ENCODE measurements around the gene ZNF148. TPM values are rescaled to one million over a fixed set of nuclear protein-coding genes. Genes with fewer than 3 reads are reported as not detected.

The ZNF148 gene
- total RNA-seq, 1 experiment from 2014 or later: 24.8 TPM

DNA sequence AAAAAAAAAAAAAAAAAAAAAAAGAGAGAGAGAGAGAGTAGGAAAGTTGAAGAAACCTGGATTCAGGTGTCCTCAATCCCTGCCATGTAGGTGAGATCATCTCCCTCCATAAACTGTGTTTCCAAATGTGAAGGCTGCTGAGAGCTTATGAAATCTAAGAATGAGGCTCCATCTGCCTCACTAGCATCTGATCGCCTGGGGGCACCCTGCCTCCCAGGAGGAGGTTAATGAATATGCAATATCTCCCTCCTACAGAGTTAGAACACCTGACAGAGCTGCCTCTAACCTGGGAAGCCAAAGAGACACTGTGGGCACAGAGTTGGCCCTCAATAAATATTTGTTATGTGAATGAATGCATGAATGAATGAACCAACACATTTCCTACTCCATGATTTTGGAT lies 23.8 kb upstream of the ZNF148 start:
- no peak overlapping the region for H3K27ac Mint-ChIP-seq
- H2BK12ac ChIP-seq (ENCODE audit: insufficient read length, low read depth, low read length): no peak overlapping the region
- H3K14ac ChIP-seq (ENCODE audit: insufficient read depth, low read length): no peak overlapping the region
- no peak overlapping the region for H2BK20ac ChIP-seq (ENCODE audit: low read depth, low read length, poor library complexity, severe bottlenecking)
- H2AFZ ChIP-seq (ENCODE audit: low read length): no peak overlapping the region
- H2BK5ac ChIP-seq (ENCODE audit: insufficient read length, low read length): no peak overlapping the region
- H3T11ph ChIP-seq (ENCODE audit: low read length): no peak overlapping the region
- H4K91ac ChIP-seq (ENCODE audit: insufficient read length, low read depth, low read length): no peak overlapping the region
- H2AK5ac ChIP-seq (ENCODE audit: insufficient read length, low read length): no peak overlapping the region
- no peaks in the 10 kb centered on the region for H3K23me2 ChIP-seq (ENCODE audit: insufficient read length, low read depth, low read length, poor library complexity, severe bottlenecking)
- H3K9me3 Mint-ChIP-seq: no peaks in the 10 kb centered on the region
- no peak overlapping the region for H3K4ac ChIP-seq (ENCODE audit: low read depth, low read length)
- H3K4me2 ChIP-seq (ENCODE audit: insufficient read depth, insufficient read length, low read length): no peak overlapping the region
- no peaks in the 10 kb centered on the region for H3K79me2 ChIP-seq (ENCODE audit: insufficient read depth, low read length)
- peaks cover 13 to 18% of the 10 kb centered on the region in 2 experiments; a peak in 3 of 4 replicates for H3K4me1 Mint-ChIP-seq
- H3K27me3 ChIP-seq (ENCODE audit: insufficient read depth, low read length): no peaks in the 10 kb centered on the region
- WGBS (ENCODE audit: extremely low coverage, insufficient read length, low lambda C conversion rate): no CpG with 5 or more reads among the region's 1 CpG
- H3K23ac ChIP-seq (ENCODE audit: insufficient read length, low read depth, low read length): no peak overlapping the region
- H3K36me3 Mint-ChIP-seq (ENCODE audit: insufficient read depth in 1 of 3, low read depth in 3 of 3): no peaks in the 10 kb centered on the region
- peaks cover 4% of the 10 kb centered on the region; the same call in 1 of the 2 replicates for H3K4me1 ChIP-seq (ENCODE audit: insufficient read depth, low read length)
- H4K5ac ChIP-seq (ENCODE audit: insufficient read length, low read depth, low read length): no peak overlapping the region
- no peak overlapping the region for H3K56ac ChIP-seq (ENCODE audit: insufficient read length, low read depth, low read length)
- H3K18ac ChIP-seq (ENCODE audit: insufficient read length, low read depth, low read length): no peak overlapping the region
- no peak overlapping the region for H3K9ac ChIP-seq (ENCODE audit: extremely low read depth, insufficient read length, low read length)
- H4K20me1 ChIP-seq (ENCODE audit: control insufficient read depth, insufficient read depth, insufficient read length): no peaks in the 10 kb centered on the region
- peak; percentile 32 for DNase-seq
- TF ChIP-seq, protein P1, sequence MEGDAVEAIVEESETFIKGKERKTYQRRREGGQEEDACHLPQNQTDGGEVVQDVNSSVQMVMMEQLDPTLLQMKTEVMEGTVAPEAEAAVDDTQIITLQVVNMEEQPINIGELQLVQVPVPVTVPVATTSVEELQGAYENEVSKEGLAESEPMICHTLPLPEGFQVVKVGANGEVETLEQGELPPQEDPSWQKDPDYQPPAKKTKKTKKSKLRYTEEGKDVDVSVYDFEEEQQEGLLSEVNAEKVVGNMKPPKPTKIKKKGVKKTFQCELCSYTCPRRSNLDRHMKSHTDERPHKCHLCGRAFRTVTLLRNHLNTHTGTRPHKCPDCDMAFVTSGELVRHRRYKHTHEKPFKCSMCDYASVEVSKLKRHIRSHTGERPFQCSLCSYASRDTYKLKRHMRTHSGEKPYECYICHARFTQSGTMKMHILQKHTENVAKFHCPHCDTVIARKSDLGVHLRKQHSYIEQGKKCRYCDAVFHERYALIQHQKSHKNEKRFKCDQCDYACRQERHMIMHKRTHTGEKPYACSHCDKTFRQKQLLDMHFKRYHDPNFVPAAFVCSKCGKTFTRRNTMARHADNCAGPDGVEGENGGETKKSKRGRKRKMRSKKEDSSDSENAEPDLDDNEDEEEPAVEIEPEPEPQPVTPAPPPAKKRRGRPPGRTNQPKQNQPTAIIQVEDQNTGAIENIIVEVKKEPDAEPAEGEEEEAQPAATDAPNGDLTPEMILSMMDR (conservative IDR thresholded peaks at IDR 0.05): no peak; the same call in 2 of the 3 replicates
- no peak overlapping the region for H2BK15ac ChIP-seq (ENCODE audit: low read depth, low read length)
- H2BK120ac ChIP-seq (ENCODE audit: low read depth, low read length, poor library complexity, severe bottlenecking): no peak overlapping the region
- no peak overlapping the region for H3K4me3 Mint-ChIP-seq
- no peaks in the 10 kb centered on the region for H3K9me3 ChIP-seq (ENCODE audit: control insufficient read depth, low read depth, low read length)
- peaks cover 40% of the 10 kb centered on the region for H3K27me3 Mint-ChIP-seq (ENCODE audit: low read depth)
- H3K79me1 ChIP-seq (ENCODE audit: insufficient read depth, low read depth, low read length, poor library complexity, severe bottlenecking): no peaks in the 10 kb centered on the region
- no peak overlapping the region for H3K27ac ChIP-seq (ENCODE audit: insufficient read length, low read depth, low read length)
- no peak overlapping the region for H4K8ac ChIP-seq (replicated peaks; ENCODE audit: insufficient read length, low read depth, low read length)

Measured in H9 (cell line).